ENCODE data around the gene FANK1. TPM values are rescaled to one million over a fixed set of nuclear protein-coding genes. Genes with fewer than 3 reads are reported as not detected.
"Not testable (repeated sequence)": the region's sequence is repeated elsewhere in the genome, so short reads cannot be mapped to it uniquely, and the experiment has no call there.

FANK1 gene
- total and polyA plus RNA-seq, 2 experiments from 2014 or later = 10.2 to 13.3 TPM

- Histone ChIP-seq H3K79me2 (ENCODE audit: insufficient read depth) (peaks cover 66% of the 10 kb centered on the region), H2AFZ (no peak overlapping the region), H3K4me3 (no peak overlapping the region), H3K9me3 (ENCODE audit: low read depth) (no peaks in the 10 kb centered on the region), H3K9me2 (ENCODE audit: insufficient read depth) (no peaks in the 10 kb centered on the region), H3K4me2 (ENCODE audit: unreplicated experiment) (no peak overlapping the region), H3K27ac (no peak overlapping the region), H3K27me3 (replicated peaks; ENCODE audit: insufficient read depth) (no peaks in the 10 kb centered on the region), H3K4me1 (ENCODE audit: insufficient read depth) (peaks cover 17% of the 10 kb centered on the region), H3K36me3 (ENCODE audit: low read depth) (no peaks in the 10 kb centered on the region), H3F3A (ENCODE audit: insufficient read depth) (peaks cover 13% of the 10 kb centered on the region; the same call in 1 of the 2 replicates), H4K20me1 (ENCODE audit: insufficient read depth) (no peaks in the 10 kb centered on the region), H3K9ac (no peak overlapping the region)
- DNase-seq = peak; percentile 17
- 94 to 96% methylated on average over 1 of the region's 1 CpG for WGBS, 2 experiments (ENCODE audit: low coverage in 1 of 2, low lambda C conversion rate in 2 of 2, missing lambda C conversion rate in 2 of 2)
- in situ Hi-C loops (cut with MboI) = no loop called here
- TF ChIP-seq EZH2 (IDR thresholded peaks at IDR 0.05; ENCODE audit: insufficient read depth, poor library complexity, severe bottlenecking) (no peak), EZH2phosphoT487 (IDR thresholded peaks at IDR 0.05; ENCODE audit: insufficient read depth, low read depth) (no peak)
Measured at GRCh38 chr10:125882596-125882995, 13.8 kb upstream of the FANK1 start.

- Histone ChIP-seq H3K4me1 (ENCODE audit: insufficient read depth) (peaks cover 17% of the 10 kb centered on the region), H3K36me3 (ENCODE audit: low read depth) (no peaks in the 10 kb centered on the region), H4K20me1 (ENCODE audit: insufficient read depth) (no peaks in the 10 kb centered on the region), H3K9me3 (ENCODE audit: low read depth) (no peaks in the 10 kb centered on the region), H3F3A (ENCODE audit: insufficient read depth) (peaks cover 13% of the 10 kb centered on the region; the same call in 1 of the 2 replicates), H3K79me2 (ENCODE audit: insufficient read depth) (peaks cover 66% of the 10 kb centered on the region), H3K4me3 (no peak overlapping the region), H3K9me2 (ENCODE audit: insufficient read depth) (no peaks in the 10 kb centered on the region), H2AFZ (no peak overlapping the region), H3K4me2 (ENCODE audit: unreplicated experiment) (no peak overlapping the region), H3K9ac (no peak overlapping the region), H3K27ac (no peak overlapping the region), H3K27me3 (replicated peaks; ENCODE audit: insufficient read depth) (no peaks in the 10 kb centered on the region)
- no peak for TF ChIP-seq EZH2phosphoT487 (IDR thresholded peaks at IDR 0.05; ENCODE audit: insufficient read depth, low read depth)
- no peak for TF ChIP-seq EZH2 (IDR thresholded peaks at IDR 0.05; ENCODE audit: insufficient read depth, poor library complexity, severe bottlenecking)
- 97% methylated on average over 3 of the region's 3 CpGs for WGBS, 2 experiments (ENCODE audit: low coverage in 1 of 2, low lambda C conversion rate in 2 of 2, missing lambda C conversion rate in 2 of 2)
- no peak for DNase-seq
- in situ Hi-C loops (cut with MboI) = no loop called here
Measured at GRCh38 chr10:125883211-125883610, 13.2 kb upstream of the FANK1 start.

GRCh38 chr10:125886914-125887512 is 9.4 kb upstream of the FANK1 start:
- Histone ChIP-seq H3F3A (ENCODE audit: insufficient read depth) (no peaks in the 10 kb centered on the region), H3K9me3 (ENCODE audit: low read depth) (no peaks in the 10 kb centered on the region), H3K4me1 (ENCODE audit: insufficient read depth) (peaks cover 8% of the 10 kb centered on the region; the same call in 1 of the 2 replicates), H3K27ac (no peak overlapping the region), H3K9ac (no peak overlapping the region), H2AFZ (no peak overlapping the region), H4K20me1 (ENCODE audit: insufficient read depth) (no peaks in the 10 kb centered on the region), H3K4me3 (no peak overlapping the region), H3K79me2 (ENCODE audit: insufficient read depth) (peaks cover 92% of the 10 kb centered on the region), H3K36me3 (ENCODE audit: low read depth) (no peaks in the 10 kb centered on the region), H3K9me2 (ENCODE audit: insufficient read depth) (no peaks in the 10 kb centered on the region), H3K4me2 (ENCODE audit: unreplicated experiment) (no peak overlapping the region), H3K27me3 (replicated peaks; ENCODE audit: insufficient read depth) (no peaks in the 10 kb centered on the region)
- DNase-seq = peak; percentile 32
- WGBS, 2 experiments (ENCODE audit: low coverage in 1 of 2, low lambda C conversion rate in 2 of 2, missing lambda C conversion rate in 2 of 2) = 60 to 67% methylated on average over 3 of the region's 3 CpGs
- in situ Hi-C loops (cut with MboI) = no loop called here
- TF ChIP-seq EZH2 (IDR thresholded peaks at IDR 0.05; ENCODE audit: insufficient read depth, poor library complexity, severe bottlenecking) = no peak
- TF ChIP-seq EZH2phosphoT487 (IDR thresholded peaks at IDR 0.05; ENCODE audit: insufficient read depth, low read depth) = no peak

- H3K27me3 ChIP-seq (replicated peaks; ENCODE audit: insufficient read depth); H3K9ac ChIP-seq; H3K36me3 ChIP-seq (ENCODE audit: low read depth); H3F3A ChIP-seq (ENCODE audit: insufficient read depth); in situ Hi-C loops (cut with MboI); DNase-seq; H3K27ac ChIP-seq; H3K9me2 ChIP-seq (ENCODE audit: insufficient read depth); H3K4me2 ChIP-seq (ENCODE audit: unreplicated experiment); H3K9me3 ChIP-seq (ENCODE audit: low read depth); H3K4me3 ChIP-seq; H2AFZ ChIP-seq; H3K4me1 ChIP-seq (ENCODE audit: insufficient read depth); H4K20me1 ChIP-seq (ENCODE audit: insufficient read depth): not testable (repeated sequence)
- 76 to 80% methylated on average over 4 of the region's 4 CpGs for WGBS, 2 experiments (ENCODE audit: low coverage in 1 of 2, low lambda C conversion rate in 2 of 2, missing lambda C conversion rate in 2 of 2)
- peaks cover 97% of the 10 kb centered on the region for H3K79me2 ChIP-seq (ENCODE audit: insufficient read depth)
Measured at GRCh38 chr10:125889441-125889840, 6.9 kb upstream of the FANK1 start.

GRCh38 chr10:125892402-125892801 is 4.0 kb upstream of the FANK1 start:
- H3K27me3 ChIP-seq (replicated peaks; ENCODE audit: insufficient read depth); H3K4me3 ChIP-seq; H3K4me1 ChIP-seq (ENCODE audit: insufficient read depth); H2AFZ ChIP-seq; H3K27ac ChIP-seq; H3K9ac ChIP-seq; H3K9me2 ChIP-seq (ENCODE audit: insufficient read depth); H3K4me2 ChIP-seq (ENCODE audit: unreplicated experiment); H3K36me3 ChIP-seq (ENCODE audit: low read depth); H3K9me3 ChIP-seq (ENCODE audit: low read depth); H4K20me1 ChIP-seq (ENCODE audit: insufficient read depth); DNase-seq; in situ Hi-C loops (cut with MboI): not testable (repeated sequence)
- Histone ChIP-seq H3K79me2 (ENCODE audit: insufficient read depth) (peaks cover 79% of the 10 kb centered on the region), H3F3A (ENCODE audit: insufficient read depth) (peaks cover 10% of the 10 kb centered on the region)
- 90% methylated on average over 5 of the region's 5 CpGs for WGBS, 2 experiments (ENCODE audit: low coverage in 1 of 2, low lambda C conversion rate in 2 of 2, missing lambda C conversion rate in 2 of 2)

- H3K9me3 ChIP-seq (ENCODE audit: low read depth); H3K9ac ChIP-seq; H3K27me3 ChIP-seq (replicated peaks; ENCODE audit: insufficient read depth); DNase-seq; H3K4me1 ChIP-seq (ENCODE audit: insufficient read depth); H3K4me2 ChIP-seq (ENCODE audit: unreplicated experiment); H3K9me2 ChIP-seq (ENCODE audit: insufficient read depth); H2AFZ ChIP-seq; H4K20me1 ChIP-seq (ENCODE audit: insufficient read depth); H3K27ac ChIP-seq; in situ Hi-C loops (cut with MboI); H3K36me3 ChIP-seq (ENCODE audit: low read depth): not testable (repeated sequence)
- Histone ChIP-seq H3K4me3 (peak overlapping the region; percentile 88; the same call in 1 of the 2 replicates), H3F3A (ENCODE audit: insufficient read depth) (peaks cover 13% of the 10 kb centered on the region), H3K79me2 (ENCODE audit: insufficient read depth) (peaks cover 74% of the 10 kb centered on the region)
- 94 to 99% methylated on average over 3 of the region's 3 CpGs for WGBS, 2 experiments (ENCODE audit: low coverage in 1 of 2, low lambda C conversion rate in 2 of 2, missing lambda C conversion rate in 2 of 2)
Measured at GRCh38 chr10:125894176-125894575, 2.2 kb upstream of the FANK1 start.
